Liver (tissue), 9 donors: ENCODE results near the gene CACTIN. TPM values are rescaled to one million over a fixed set of nuclear protein-coding genes. Genes with fewer than 3 reads are reported as not detected.

Source experiments
- DNase-seq: peaks from one replicate; pipeline ENCODE4 v3.0.0-alpha.2; 2017; ENCODE audit warnings: low spot score
- H3K27ac ChIP-seq, 2 donors: one replicate each; pipeline ENCODE4 v1.7.0; 2013; ENCODE audit warnings: inconsistent platforms in 2 of 2, low read length in 2 of 2, control low read depth in 1 of 2, low read depth in 1 of 2, mild to moderate bottlenecking in 1 of 2
- H3K27me3 ChIP-seq, 4 donors: one replicate each; pipeline versions ENCODE4 v1.6.1 to v1.7.0; 2013; ENCODE audit warnings: low read length in 3 of 4, inconsistent platforms in 1 of 4, mild to moderate bottlenecking in 1 of 4, moderate library complexity in 1 of 4; ENCODE audit not compliant: control insufficient read depth in 4 of 4, insufficient read depth in 4 of 4
- H3K36me3 ChIP-seq, 4 donors: one replicate each; pipeline versions ENCODE4 v1.6.1 to v1.7.0; 2013; ENCODE audit warnings: low read length in 3 of 4, mild to moderate bottlenecking in 3 of 4, low read depth in 1 of 4, moderate library complexity in 1 of 4; ENCODE audit not compliant: control insufficient read depth in 4 of 4, insufficient read depth in 3 of 4
- H3K4me1 ChIP-seq, 4 donors: one replicate each; pipeline versions ENCODE4 v1.6.1 to v1.7.0; 2013; ENCODE audit warnings: low read length in 3 of 4, mild to moderate bottlenecking in 3 of 4, moderate library complexity in 1 of 4; ENCODE audit not compliant: control insufficient read depth in 4 of 4, insufficient read depth in 4 of 4
- H3K4me3 ChIP-seq, 3 donors: one replicate each; pipeline versions ENCODE4 v1.6.1 to v1.7.0; 2013; ENCODE audit warnings: low read length in 3 of 3, control low read depth in 1 of 3, low read depth in 1 of 3, mild to moderate bottlenecking in 1 of 3
- H3K9ac ChIP-seq, 2 donors: one replicate each; pipeline ENCODE4 v1.7.0; 2013; ENCODE audit warnings: low read length in 2 of 2, mild to moderate bottlenecking in 2 of 2, moderate library complexity in 2 of 2, control low read depth in 1 of 2, low read depth in 1 of 2
- H3K9me3 ChIP-seq, 4 donors: one replicate each; pipeline versions ENCODE4 v1.6.1 to v1.7.0; 2013; ENCODE audit warnings: low read length in 3 of 4; ENCODE audit not compliant: control insufficient read depth in 4 of 4
- ATF3 ChIP-seq: IDR thresholded peaks from 2 replicates; pipeline ENCODE4 v1.6.1; 2016; ENCODE audit warnings: antibody characterized with exemption
- CTCF ChIP-seq: fragments of 150-350 bp; IDR thresholded peaks from 2 replicates; pipeline ENCODE4 v1.5.1; 2017; ENCODE audit warnings: improper control_type of control experiment, low read depth, low read length; ENCODE audit not compliant: missing input control
- EGR1 ChIP-seq, 2 donors: IDR thresholded peaks; 2 replicates each; pipeline ENCODE4 v1.6.1; 2016 to 2018; ENCODE audit warnings: antibody characterized with exemption in 2 of 2, low read depth in 2 of 2
- FOXA1 ChIP-seq: IDR thresholded peaks from 2 replicates; pipeline ENCODE4 v1.6.1; 2016; ENCODE audit warnings: antibody characterized with exemption
- FOXA2 ChIP-seq: IDR thresholded peaks from 2 replicates; pipeline ENCODE4 v1.6.1; 2016; ENCODE audit warnings: antibody characterized with exemption
- GABPA ChIP-seq, 2 donors: IDR thresholded peaks in 1 of 2; conservative IDR thresholded peaks in 1 of 2; 2 replicates each; pipeline ENCODE4 v1.6.1; 2016; ENCODE audit warnings: antibody characterized with exemption in 2 of 2, mild to moderate bottlenecking in 1 of 2, moderate library complexity in 1 of 2
- HNF4A ChIP-seq, 2 donors: conservative IDR thresholded peaks; 2 replicates each; pipeline ENCODE4 v1.6.1; 2016; ENCODE audit warnings: antibody characterized with exemption in 2 of 2, mild to moderate bottlenecking in 2 of 2
- HNF4G ChIP-seq: IDR thresholded peaks from 2 replicates; pipeline ENCODE4 v1.6.1; 2016; ENCODE audit warnings: antibody characterized with exemption
- JUND ChIP-seq, 2 donors: IDR thresholded peaks; 2 replicates each; pipeline ENCODE4 v1.6.1; 2016; ENCODE audit warnings: antibody characterized with exemption in 2 of 2
- MAX ChIP-seq: IDR thresholded peaks from 2 replicates; pipeline ENCODE4 v1.6.1; 2016; ENCODE audit warnings: antibody characterized with exemption
- NR2F2 ChIP-seq: IDR thresholded peaks from 2 replicates; pipeline ENCODE4 v1.6.1; 2016; ENCODE audit warnings: antibody characterized with exemption
- RAD21 ChIP-seq, 2 donors: IDR thresholded peaks; 2 replicates each; pipeline ENCODE4 v1.6.1; 2016; ENCODE audit warnings: antibody characterized with exemption in 2 of 2, mild to moderate bottlenecking in 2 of 2
- REST ChIP-seq: IDR thresholded peaks from 2 replicates; pipeline ENCODE4 v1.6.1; 2016; ENCODE audit warnings: antibody characterized with exemption, mild to moderate bottlenecking
- RXRA ChIP-seq, 2 donors: IDR thresholded peaks; 2 replicates each; pipeline ENCODE4 v1.6.1; 2017 to 2018; ENCODE audit warnings: antibody characterized with exemption in 2 of 2, mild to moderate bottlenecking in 1 of 2
- SP1 ChIP-seq: IDR thresholded peaks from 2 replicates; pipeline ENCODE4 v1.6.1; 2018; ENCODE audit warnings: antibody characterized with exemption, mild to moderate bottlenecking
- TAF1 ChIP-seq: conservative IDR thresholded peaks from 2 replicates; pipeline ENCODE4 v1.6.1; 2016; ENCODE audit warnings: antibody characterized with exemption, mild to moderate bottlenecking
- YY1 ChIP-seq: IDR thresholded peaks from 2 replicates; pipeline ENCODE4 v1.6.1; 2016; ENCODE audit warnings: antibody characterized with exemption, mild to moderate bottlenecking
- ZBTB33 ChIP-seq: IDR thresholded peaks from 2 replicates; pipeline ENCODE4 v1.6.1; 2016; ENCODE audit warnings: antibody characterized with exemption
- WGBS: extraction: QIAGEN DNeasy Blood & Tissue Kit; methylation state at CpG from one replicate; pipeline ENCODE4 v1.1.7; 2013; 5-methylcytosine and 5-hydroxymethylcytosine counted together
- polyA plus RNA-seq, 2 donors: library from polyadenylated mRNA; stranded (reverse) in 1 of 2; unstranded in 1 of 2; fragments of 200-250 nt in 1 of 2; fragments of >200 nt in 1 of 2; fragmentation: Nextera tagmentation in 1 of 2; extraction: Ambion mirVana in 1 of 2; gene quantifications; one replicate each; pipeline versions ENCODE4 v1.2.1 to v1.2.3, GENCODE V29; 2013 to 2015
- total RNA-seq, 2 donors: library from RNA; depleted of rRNA; stranded (reverse); fragments of >200 nt; gene quantifications; one replicate each; pipeline ENCODE4 v1.2.3, GENCODE V29; 2014
- donor health status: healthy.
- donor health status: healthy.
- donor health status: healthy.
- donor health status: healthy.
- donor health status: healthy.

The CACTIN gene
- total and polyA plus RNA-seq, 4 donors, result 1.9 to 13.2 (median 10.0) TPM

- Histone ChIP-seq H3K36me3 (peaks cover 0 to 2% (median under 1%) of the 10 kb centered on the region in 4 donors), H3K4me3 (peak overlapping the region in 2 of 3 donors; percentile 2 to 55), H3K27me3 (no peaks in the 10 kb centered on the region), H3K9ac (no peak overlapping the region), H3K9me3 (no peaks in the 10 kb centered on the region), H3K4me1 (peaks cover 0 to 8% (median 4%) of the 10 kb centered on the region in 4 donors), H3K27ac (peak overlapping the region; percentile 69 to 73)
- no peak for DNase-seq
- WGBS, result 7% methylated on average over 35 of the region's 35 CpGs
- no peak for TF ChIP-seq FOXA2
- TF ChIP-seq JUND (IDR thresholded peaks at IDR 0.05), result no peak
- no peak for TF ChIP-seq SP1
Measured at GRCh38 chr19:3606174-3606689, 20.4 kb downstream of the CACTIN start.

- no peaks in the 10 kb centered on the region for H3K9me3 ChIP-seq
- TF ChIP-seq ZBTB33, result no peak
- no peak for TF ChIP-seq SP1
- TF ChIP-seq CTCF, result no peak
- no peak for TF ChIP-seq REST
- no peak for TF ChIP-seq HNF4A (conservative IDR thresholded peaks at IDR 0.05)
- TF ChIP-seq EGR1 (IDR thresholded peaks at IDR 0.05; ENCODE audit: low read depth in 2 of 2), result no peak
- no peak for TF ChIP-seq ATF3
- TF ChIP-seq GABPA (IDR thresholded peaks at IDR 0.05 in 1 of 2, conservative IDR thresholded peaks at IDR 0.05 in 1 of 2), result no peak
- TF ChIP-seq YY1, result no peak
- TF ChIP-seq NR2F2, result no peak
- no peak for TF ChIP-seq HNF4G
- no peak for TF ChIP-seq FOXA2
- TF ChIP-seq TAF1, result no peak
- no peak for TF ChIP-seq JUND (IDR thresholded peaks at IDR 0.05)
- TF ChIP-seq RXRA (IDR thresholded peaks at IDR 0.05), result no peak
- no peak for TF ChIP-seq MAX
- no peak for TF ChIP-seq RAD21 (IDR thresholded peaks at IDR 0.05)
- TF ChIP-seq FOXA1, result no peak
- peak overlapping the region in 2 of 3 donors; percentile 2 to 55 for H3K4me3 ChIP-seq
- DNase-seq, result no peak
- H3K9ac ChIP-seq, result no peak overlapping the region
- H3K4me1 ChIP-seq, result peaks cover 0 to 8% (median 4%) of the 10 kb centered on the region in 4 donors
- no peaks in the 10 kb centered on the region for H3K27me3 ChIP-seq
- peak overlapping the region in 1 of 2 donors; percentile 73 for H3K27ac ChIP-seq
- 51% methylated on average over 5 of the region's 5 CpGs for WGBS
- peaks cover 0 to 2% (median 0%) of the 10 kb centered on the region in 4 donors for H3K36me3 ChIP-seq
Measured at GRCh38 chr19:3605770-3606169, 20.8 kb downstream of the CACTIN start.
